GM12892 (cell line): ENCODE results near the gene RASGEF1C.

ENCODE experiments used
- POLR2A ChIP-seq: IDR thresholded peaks from 2 replicates; pipeline ENCODE4 v1.6.1; 2011; ENCODE audit warnings: low read depth, low read length, control low read depth
- POLR2AphosphoS5 ChIP-seq: IDR thresholded peaks from 2 replicates; pipeline ENCODE4 v1.6.1; 2011; ENCODE audit warnings: low read depth, low read length, control low read depth
- TAF1 ChIP-seq: IDR thresholded peaks from 2 replicates; pipeline ENCODE4 v1.6.1; 2011; ENCODE audit warnings: low read depth, mild to moderate bottlenecking, control low read depth, low read length, borderline replicate concordance

- TF ChIP-seq POLR2AphosphoS5 (no peak), TAF1 (no peak), POLR2A (no peak)
Observed at GRCh38 chr5:180090098-180090768, 118.8 kb downstream of the RASGEF1C start.
